BE2C (cell line): ENCODE measurements around the gene UVSSA.

Source experiments
- DNase-seq: peaks from one replicate; pipeline ENCODE4 v3.0.0-alpha.2; 2020
- H3K27me3 ChIP-seq: fragments of 250-450 bp; sonication (Bioruptor Pico); 2 replicates; pipeline ENCODE4 v1.5.1; 2020; ENCODE audit warnings: mild to moderate bottlenecking
- H3K36me3 ChIP-seq: fragments of 250-450 bp; sonication (Bioruptor Pico); 2 replicates; pipeline ENCODE4 v1.5.1; 2020; ENCODE audit warnings: mild to moderate bottlenecking
- H3K4me1 ChIP-seq: fragments of 250-450 bp; sonication (Bioruptor Pico); 2 replicates; pipeline ENCODE4 v1.5.1; 2020
- H3K4me3 ChIP-seq: 2 replicates; pipeline ENCODE4 v1.5.1; 2011; ENCODE audit warnings: low read depth, low read length
- H3K9me3 ChIP-seq: fragments of 250-450 bp; sonication (Bioruptor Pico); 2 replicates; pipeline ENCODE4 v1.5.1; 2020
- TF ChIP-seq, protein P1 (sequence below): IDR thresholded peaks from 2 replicates; pipeline ENCODE4 v1.5.1; 2012; ENCODE audit warnings: mild to moderate bottlenecking, low read depth, low read length

UVSSA gene

DNA sequence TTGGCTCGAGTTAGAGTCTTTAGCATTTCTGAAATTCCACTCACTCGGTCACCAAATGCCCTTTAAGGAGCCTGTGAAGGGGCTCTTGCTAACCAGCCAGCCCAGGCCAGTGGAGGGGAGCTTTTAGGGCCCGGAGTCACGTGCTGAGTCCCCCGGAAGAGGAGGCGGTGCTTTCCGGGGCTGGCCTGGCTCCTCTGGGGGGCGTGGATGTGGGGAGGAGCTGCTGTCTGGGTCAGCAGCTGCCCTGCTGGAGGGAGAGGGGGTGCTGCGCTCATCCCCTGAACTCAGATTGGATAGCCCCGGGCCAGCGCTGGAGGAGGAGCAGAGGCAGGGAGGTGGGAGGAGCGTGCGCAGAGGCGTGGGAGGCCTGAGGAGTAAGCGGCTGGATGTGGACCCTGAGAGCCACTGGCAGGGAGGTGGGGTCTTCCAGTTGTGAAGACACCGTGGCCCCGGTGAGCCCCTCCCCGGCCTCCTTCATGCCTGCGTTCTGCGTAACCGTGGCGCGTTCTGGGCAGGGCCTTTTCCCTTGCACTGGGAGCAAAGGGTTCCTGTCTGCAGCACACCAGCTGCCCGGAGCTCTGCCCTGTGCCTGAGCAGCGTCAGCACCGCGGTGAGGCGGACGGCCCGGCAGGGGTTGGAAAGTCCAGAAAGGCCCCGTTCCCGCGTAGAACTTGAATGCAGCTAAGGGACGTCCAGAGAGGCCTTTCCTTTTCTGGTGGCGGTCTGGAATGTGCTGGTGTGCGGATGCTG, 37.6 kb upstream of the UVSSA start:
- H3K27me3 ChIP-seq = no peaks in the 10 kb centered on the region
- H3K36me3 ChIP-seq = peaks cover 30% of the 10 kb centered on the region
- DNase-seq = peak; percentile 96
- peak overlapping the region; percentile 40 for H3K4me3 ChIP-seq
- no peaks in the 10 kb centered on the region; the same call in 1 of the 2 replicates for H3K4me1 ChIP-seq
- TF ChIP-seq, protein P1, sequence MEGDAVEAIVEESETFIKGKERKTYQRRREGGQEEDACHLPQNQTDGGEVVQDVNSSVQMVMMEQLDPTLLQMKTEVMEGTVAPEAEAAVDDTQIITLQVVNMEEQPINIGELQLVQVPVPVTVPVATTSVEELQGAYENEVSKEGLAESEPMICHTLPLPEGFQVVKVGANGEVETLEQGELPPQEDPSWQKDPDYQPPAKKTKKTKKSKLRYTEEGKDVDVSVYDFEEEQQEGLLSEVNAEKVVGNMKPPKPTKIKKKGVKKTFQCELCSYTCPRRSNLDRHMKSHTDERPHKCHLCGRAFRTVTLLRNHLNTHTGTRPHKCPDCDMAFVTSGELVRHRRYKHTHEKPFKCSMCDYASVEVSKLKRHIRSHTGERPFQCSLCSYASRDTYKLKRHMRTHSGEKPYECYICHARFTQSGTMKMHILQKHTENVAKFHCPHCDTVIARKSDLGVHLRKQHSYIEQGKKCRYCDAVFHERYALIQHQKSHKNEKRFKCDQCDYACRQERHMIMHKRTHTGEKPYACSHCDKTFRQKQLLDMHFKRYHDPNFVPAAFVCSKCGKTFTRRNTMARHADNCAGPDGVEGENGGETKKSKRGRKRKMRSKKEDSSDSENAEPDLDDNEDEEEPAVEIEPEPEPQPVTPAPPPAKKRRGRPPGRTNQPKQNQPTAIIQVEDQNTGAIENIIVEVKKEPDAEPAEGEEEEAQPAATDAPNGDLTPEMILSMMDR = no peak
- no peaks in the 10 kb centered on the region for H3K9me3 ChIP-seq

DNA sequence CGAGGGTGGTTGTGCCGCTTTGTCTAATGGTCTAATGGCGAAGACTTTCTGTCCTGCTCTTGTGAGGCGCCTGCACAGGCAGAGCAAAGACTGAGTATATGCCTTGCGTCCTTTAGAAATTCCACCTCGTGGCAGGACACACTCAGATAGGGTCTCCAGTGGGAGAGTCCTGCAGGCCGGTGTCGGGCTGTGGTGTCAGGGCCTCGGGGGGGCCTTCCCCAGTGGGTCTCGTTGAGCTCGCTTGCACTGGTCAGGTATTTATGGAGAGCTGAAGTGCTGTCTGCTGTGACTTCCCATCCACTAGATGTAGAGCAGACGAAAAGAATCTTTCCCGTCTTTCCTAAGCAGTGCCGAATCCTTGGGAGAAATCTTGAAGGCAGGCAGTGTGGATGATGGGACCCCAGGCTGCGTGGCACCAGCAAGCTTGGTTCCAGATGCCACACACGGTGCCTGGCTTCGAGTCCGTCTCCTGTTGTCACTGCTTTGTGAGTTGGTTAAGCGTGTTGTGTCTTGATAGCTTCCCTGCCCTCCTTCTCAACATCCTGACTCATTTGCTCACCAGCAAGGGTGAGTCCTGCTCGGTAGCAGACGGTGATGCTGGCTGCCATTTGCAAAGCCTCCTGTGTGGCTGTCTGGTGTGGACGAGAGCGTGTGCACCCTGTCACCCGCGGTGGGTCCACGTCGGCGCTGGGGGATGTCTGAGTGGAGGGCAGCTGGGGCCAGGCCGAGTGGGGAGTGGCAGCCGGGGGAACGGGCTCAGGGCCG, 36.8 kb upstream of the UVSSA start:
- peak overlapping the region; percentile 35 for H3K4me3 ChIP-seq
- H3K9me3 ChIP-seq = no peaks in the 10 kb centered on the region
- no peak for DNase-seq
- no peaks in the 10 kb centered on the region for H3K27me3 ChIP-seq
- H3K4me1 ChIP-seq = no peaks in the 10 kb centered on the region; the same call in 1 of the 2 replicates
- TF ChIP-seq, protein P1 = no peak
- peaks cover 37% of the 10 kb centered on the region for H3K36me3 ChIP-seq

DNA sequence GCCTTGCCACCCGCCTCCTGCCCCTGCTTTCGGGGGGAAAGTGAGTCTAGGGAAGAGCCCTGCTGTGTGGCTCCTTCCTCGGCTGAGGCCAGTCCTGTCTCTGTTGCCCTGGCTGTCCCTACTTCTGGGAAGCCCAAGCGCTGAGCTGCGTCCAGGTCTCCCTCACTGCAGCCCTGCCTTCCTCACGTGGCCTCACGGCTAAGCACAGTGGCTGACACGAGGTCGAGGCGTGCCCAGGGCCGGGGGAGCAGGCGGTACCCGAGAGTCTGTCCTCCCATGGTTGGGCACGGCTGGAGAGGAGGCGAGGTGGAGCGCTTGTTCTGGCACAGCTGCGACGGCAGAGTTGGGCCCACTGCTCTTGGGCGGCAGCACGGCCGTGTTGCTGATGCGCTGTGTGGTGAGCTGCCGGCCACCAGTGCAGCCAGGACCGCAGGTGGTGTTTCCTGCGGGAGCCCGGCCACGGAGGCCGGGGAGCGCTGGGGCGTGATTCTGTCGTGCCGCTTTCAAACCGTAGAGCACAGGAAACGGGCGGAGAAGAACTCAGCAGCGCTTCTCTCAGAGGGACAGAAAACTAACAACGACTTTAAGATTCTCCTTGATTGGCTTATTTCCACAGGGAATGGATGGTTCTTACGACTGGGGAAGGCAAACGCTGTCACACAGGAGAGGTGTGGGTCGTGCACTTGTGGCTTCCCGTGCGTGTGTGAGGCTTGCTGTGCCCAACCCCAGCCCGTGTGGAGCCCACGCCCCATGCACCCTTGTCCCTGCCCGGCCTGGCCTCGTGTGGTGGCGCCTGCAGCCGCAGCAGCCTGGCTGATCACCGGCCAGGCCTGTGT, 36.0 kb upstream of the UVSSA start:
- peaks cover 41% of the 10 kb centered on the region for H3K36me3 ChIP-seq
- no peak for DNase-seq
- no peaks in the 10 kb centered on the region for H3K9me3 ChIP-seq
- H3K4me1 ChIP-seq = no peaks in the 10 kb centered on the region; the same call in 1 of the 2 replicates
- no peaks in the 10 kb centered on the region for H3K27me3 ChIP-seq
- no peak overlapping the region for H3K4me3 ChIP-seq
- TF ChIP-seq, protein P1 = no peak

DNA sequence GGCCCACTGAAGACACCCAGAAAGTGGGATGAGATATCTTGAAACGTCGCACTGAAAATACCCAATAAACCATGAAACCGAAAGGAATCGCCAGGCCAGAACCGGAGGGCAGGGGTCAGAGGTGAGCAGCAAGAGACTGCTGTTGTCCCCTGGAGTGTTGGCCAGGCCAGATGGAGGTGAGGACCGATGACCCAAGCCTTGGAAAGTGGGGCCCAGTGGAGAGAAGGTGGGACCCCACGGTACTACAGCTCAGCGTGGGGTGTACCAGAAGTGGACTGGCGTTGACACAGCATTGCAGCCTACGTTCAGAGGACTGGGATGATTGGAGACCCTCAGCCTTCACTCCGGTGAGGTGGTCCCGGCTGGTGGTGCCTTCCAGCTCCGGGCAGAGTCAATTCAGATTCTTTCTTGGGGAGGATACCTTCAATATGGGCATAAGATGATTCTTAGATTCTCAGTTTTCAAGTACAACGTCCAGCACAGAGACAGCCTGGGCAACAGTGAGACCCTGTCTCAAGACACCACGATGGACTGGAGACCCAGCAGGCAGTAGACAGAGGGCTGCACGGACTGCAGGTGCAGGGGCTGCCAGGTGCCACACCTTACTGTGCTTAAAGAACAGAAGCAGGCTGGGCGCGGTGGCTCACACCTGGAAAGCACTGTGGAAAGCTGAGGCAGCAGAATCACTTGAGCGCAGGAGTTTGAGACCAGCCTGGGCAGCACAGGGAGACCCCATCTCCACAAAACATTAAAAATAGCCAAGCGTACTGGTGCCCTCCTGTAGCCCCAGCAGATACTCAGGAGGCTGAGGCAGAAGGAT, 34.0 kb upstream of the UVSSA start:
- Histone ChIP-seq H3K27me3 (no peaks in the 10 kb centered on the region), H3K4me3 (no peak overlapping the region), H3K4me1 (no peaks in the 10 kb centered on the region; the same call in 1 of the 2 replicates), H3K36me3 (peaks cover 56% of the 10 kb centered on the region), H3K9me3 (no peaks in the 10 kb centered on the region)
- TF ChIP-seq, protein P1 = no peak
- no peak for DNase-seq

DNA sequence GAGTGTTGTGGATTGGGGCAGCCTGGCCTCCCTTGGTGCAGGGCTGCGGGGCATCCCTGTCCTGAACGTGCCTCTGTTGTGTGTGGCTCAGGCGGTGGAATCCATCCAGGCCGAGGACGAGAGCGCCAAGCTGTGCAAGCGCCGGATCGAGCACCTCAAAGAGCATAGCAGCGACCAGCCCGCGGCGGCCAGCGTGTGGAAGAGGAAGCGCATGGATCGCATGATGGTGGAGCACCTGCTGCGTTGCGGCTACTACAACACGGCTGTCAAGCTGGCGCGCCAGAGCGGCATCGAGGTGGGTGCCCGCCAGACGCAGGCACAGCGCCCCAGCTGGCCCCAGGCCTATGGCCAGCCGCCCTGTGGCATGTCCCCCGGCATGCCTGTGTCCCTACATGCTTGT, 31.7 kb upstream of the UVSSA start:
- H3K36me3 ChIP-seq = peaks cover 65% of the 10 kb centered on the region
- TF ChIP-seq, protein P1 = no peak
- H3K4me3 ChIP-seq = no peak overlapping the region
- DNase-seq = no peak
- H3K9me3 ChIP-seq = no peaks in the 10 kb centered on the region
- no peaks in the 10 kb centered on the region for H3K4me1 ChIP-seq
- H3K27me3 ChIP-seq = no peaks in the 10 kb centered on the region
